Suprapubic skin (tissue), 4 donors: ENCODE results near the gene ZFAND3. TPM values are rescaled to one million over a fixed set of nuclear protein-coding genes. Genes with fewer than 3 reads are reported as not detected.

ENCODE experiments used
- DNase-seq, 2 donors: peaks; one replicate each; pipeline ENCODE4 v3.0.0-alpha.2; 2019; ENCODE audit warnings: low spot score in 2 of 2
- H3K27ac ChIP-seq: fragments of 200-600 bp; sonication (generic); one replicate; pipeline ENCODE4 v1.5.1; 2019
- H3K27me3 ChIP-seq: fragments of 200-600 bp; sonication (generic); one replicate; pipeline ENCODE4 v1.5.1; 2019
- H3K36me3 ChIP-seq: fragments of 200-600 bp; sonication (generic); one replicate; pipeline ENCODE4 v1.5.1; 2019
- H3K4me1 ChIP-seq: fragments of 200-600 bp; sonication (generic); one replicate; pipeline ENCODE4 v1.5.1; 2019
- H3K4me3 ChIP-seq: fragments of 200-600 bp; sonication (generic); one replicate; pipeline ENCODE4 v1.5.1; 2019; ENCODE audit warnings: mild to moderate bottlenecking
- H3K9me3 ChIP-seq: fragments of 200-600 bp; sonication (generic); one replicate; pipeline ENCODE4 v1.5.1; 2019
- EP300 ChIP-seq: sonication (generic); formaldehyde crosslinking; IDR thresholded peaks from one replicate; pipeline ENCODE4 v1.6.1; 2017; ENCODE audit warnings: antibody characterized with exemption
- POLR2A ChIP-seq, 2 donors: fragments of 450-650 bp; IDR thresholded peaks; one replicate each; pipeline ENCODE4 v1.6.1; 2017; ENCODE audit warnings: antibody characterized with exemption in 2 of 2, mild to moderate bottlenecking in 2 of 2, moderate library complexity in 2 of 2
- POLR2AphosphoS5 ChIP-seq, 3 donors: sonication (generic); formaldehyde crosslinking; IDR thresholded peaks; one replicate each; pipeline ENCODE4 v1.6.1; 2017; ENCODE audit warnings: antibody characterized with exemption in 3 of 3
- WGBS: methylation state at CpG from one replicate; pipeline ENCODE4 v1.1.5; 2018; 5-methylcytosine and 5-hydroxymethylcytosine counted together
- total RNA-seq, 4 donors: library from RNA; depleted of rRNA; stranded (reverse); fragments of >200 nt; gene quantifications; one replicate each; pipeline ENCODE4 v1.1.0, GENCODE V29; 2016
- TF ChIP-seq, protein P1 (sequence below), 2 donors: fragments of 200-600 bp in 1 of 2; fragments of 450-650 bp in 1 of 2; sonication (generic) in 1 of 2; IDR thresholded peaks; one replicate each; pipeline ENCODE4 v1.5.1; 2016 to 2019; ENCODE audit warnings: antibody characterized with exemption in 2 of 2, mild to moderate bottlenecking in 1 of 2, moderate library complexity in 1 of 2

The ZFAND3 gene
- total RNA-seq, 4 donors from 2014 or later = 31.1 to 41.0 (median 36.3) TPM

DNA sequence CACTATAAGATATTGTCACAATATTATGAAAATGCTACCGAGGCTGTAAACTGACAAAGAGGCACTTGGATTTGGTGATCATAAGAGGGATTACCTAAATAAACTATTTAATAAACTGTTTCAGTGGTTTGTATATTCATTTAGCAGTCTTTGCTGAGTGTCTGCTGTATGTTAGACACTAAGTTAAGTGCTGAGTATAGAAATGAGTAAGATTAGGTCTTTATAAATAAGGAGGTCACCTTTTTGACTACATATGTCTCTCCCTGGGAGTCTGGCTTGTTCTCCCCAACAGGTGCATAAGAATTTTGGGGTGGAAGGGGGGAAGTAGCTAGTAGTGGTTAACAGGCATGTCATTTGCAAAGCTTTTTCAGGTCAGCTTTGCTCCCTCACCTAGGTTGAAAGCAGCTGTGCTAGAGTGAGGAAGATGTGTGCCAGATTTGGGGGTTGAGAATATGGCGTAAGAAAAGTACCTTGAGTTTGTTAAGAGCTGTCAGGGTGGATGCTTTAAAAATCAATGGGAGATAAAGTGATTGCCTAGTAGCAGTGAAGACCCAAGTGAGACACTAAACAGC lies 246.3 kb downstream of the ZFAND3 start:
- no peak overlapping the region for H3K27ac ChIP-seq
- H3K27me3 ChIP-seq = no peaks in the 10 kb centered on the region
- TF ChIP-seq POLR2AphosphoS5 (IDR thresholded peaks at IDR 0.05) = no peak
- no peak for TF ChIP-seq POLR2A (IDR thresholded peaks at IDR 0.05)
- TF ChIP-seq, protein P1, sequence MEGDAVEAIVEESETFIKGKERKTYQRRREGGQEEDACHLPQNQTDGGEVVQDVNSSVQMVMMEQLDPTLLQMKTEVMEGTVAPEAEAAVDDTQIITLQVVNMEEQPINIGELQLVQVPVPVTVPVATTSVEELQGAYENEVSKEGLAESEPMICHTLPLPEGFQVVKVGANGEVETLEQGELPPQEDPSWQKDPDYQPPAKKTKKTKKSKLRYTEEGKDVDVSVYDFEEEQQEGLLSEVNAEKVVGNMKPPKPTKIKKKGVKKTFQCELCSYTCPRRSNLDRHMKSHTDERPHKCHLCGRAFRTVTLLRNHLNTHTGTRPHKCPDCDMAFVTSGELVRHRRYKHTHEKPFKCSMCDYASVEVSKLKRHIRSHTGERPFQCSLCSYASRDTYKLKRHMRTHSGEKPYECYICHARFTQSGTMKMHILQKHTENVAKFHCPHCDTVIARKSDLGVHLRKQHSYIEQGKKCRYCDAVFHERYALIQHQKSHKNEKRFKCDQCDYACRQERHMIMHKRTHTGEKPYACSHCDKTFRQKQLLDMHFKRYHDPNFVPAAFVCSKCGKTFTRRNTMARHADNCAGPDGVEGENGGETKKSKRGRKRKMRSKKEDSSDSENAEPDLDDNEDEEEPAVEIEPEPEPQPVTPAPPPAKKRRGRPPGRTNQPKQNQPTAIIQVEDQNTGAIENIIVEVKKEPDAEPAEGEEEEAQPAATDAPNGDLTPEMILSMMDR (IDR thresholded peaks at IDR 0.05) = no peak
- TF ChIP-seq EP300 = no peak
- DNase-seq = no peak
- peaks cover 10% of the 10 kb centered on the region for H3K4me1 ChIP-seq
- 94% methylated on average over 2 of the region's 2 CpGs for WGBS
- no peak overlapping the region for H3K4me3 ChIP-seq
- peaks cover 20% of the 10 kb centered on the region for H3K36me3 ChIP-seq
- H3K9me3 ChIP-seq = no peaks in the 10 kb centered on the region

DNA sequence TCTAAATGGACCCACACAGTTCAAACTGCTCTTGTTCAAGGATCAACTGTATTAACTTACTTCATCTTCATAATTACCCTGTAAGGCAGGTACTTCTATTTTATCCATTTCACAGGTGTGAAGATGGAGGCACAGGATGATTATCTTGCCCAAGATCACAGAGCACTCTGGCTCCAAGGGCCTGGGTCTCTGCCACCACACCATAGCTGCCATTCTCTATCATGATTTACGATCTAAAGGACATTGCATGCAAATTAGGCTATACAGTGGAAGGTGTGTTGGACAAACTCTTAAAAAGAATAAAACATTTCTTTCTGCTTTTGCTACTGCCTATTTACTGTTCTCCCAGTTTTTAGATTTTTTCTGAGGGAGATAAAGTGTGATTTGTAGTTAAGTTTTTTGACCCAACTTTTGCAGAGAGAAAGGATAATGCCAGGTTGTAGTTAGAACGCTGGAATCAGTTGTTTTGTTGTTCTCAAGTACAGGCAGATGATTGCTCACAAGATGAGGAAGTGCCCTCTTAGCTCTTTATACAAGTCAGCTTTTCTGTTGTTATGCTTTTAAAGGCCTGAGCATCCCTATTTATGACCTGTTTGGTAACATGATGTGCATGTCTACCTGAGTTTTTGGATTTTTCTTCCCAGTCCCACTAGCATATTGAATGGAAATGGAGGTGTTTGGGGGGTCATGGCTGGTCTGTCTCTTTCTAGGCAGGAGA lies 247.9 kb downstream of the ZFAND3 start:
- H3K4me1 ChIP-seq = peaks cover 10% of the 10 kb centered on the region
- TF ChIP-seq POLR2AphosphoS5 (IDR thresholded peaks at IDR 0.05) (no peak), EP300 (no peak), POLR2A (IDR thresholded peaks at IDR 0.05) (no peak)
- TF ChIP-seq, protein P1 (IDR thresholded peaks at IDR 0.05) = no peak
- no peak overlapping the region for H3K27ac ChIP-seq
- no peak overlapping the region for H3K4me3 ChIP-seq
- no peaks in the 10 kb centered on the region for H3K9me3 ChIP-seq
- peaks cover 12% of the 10 kb centered on the region for H3K36me3 ChIP-seq
- 63% methylated on average over 2 of the region's 2 CpGs for WGBS
- H3K27me3 ChIP-seq = no peaks in the 10 kb centered on the region
- no peak for DNase-seq

DNA sequence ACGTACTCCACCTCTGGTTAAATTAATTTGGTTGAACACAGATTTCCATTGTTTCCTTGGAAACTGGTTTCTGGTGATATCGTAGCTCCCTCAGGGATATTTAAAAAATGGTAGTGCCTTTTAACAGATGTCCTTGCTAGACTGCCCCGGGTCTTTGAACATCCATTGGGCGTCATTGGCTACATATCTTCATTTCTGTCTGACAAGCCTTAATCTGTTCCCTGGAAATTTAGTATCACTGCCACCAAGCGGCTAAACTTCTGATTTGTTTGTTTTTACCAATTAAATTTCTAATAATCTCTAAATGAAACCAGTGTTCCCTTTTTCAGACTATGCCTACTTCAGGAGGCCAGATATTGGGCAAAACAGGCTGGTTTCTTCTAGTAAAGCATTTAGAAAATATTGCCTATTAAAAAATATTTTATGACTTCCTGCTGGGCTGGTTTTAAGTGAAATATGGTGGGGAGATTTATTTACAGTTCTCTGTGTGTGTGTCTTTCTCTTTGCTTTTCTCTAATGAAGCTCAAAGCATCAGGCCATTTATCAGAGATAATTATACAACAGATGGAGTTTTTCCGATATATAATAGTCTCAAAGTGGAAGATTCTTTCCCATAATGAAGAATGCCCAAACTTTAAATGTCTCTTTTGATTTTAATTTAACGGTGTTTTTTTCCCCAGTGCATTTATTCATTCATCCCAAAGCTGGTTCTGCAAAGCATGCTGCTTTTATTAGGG lies 249.5 kb downstream of the ZFAND3 start:
- no peak overlapping the region for H3K27ac ChIP-seq
- no peaks in the 10 kb centered on the region for H3K36me3 ChIP-seq
- H3K4me1 ChIP-seq = peaks cover 10% of the 10 kb centered on the region
- DNase-seq = no peak
- TF ChIP-seq POLR2AphosphoS5 (IDR thresholded peaks at IDR 0.05) (no peak), EP300 (no peak), POLR2A (IDR thresholded peaks at IDR 0.05) (no peak)
- TF ChIP-seq, protein P1 (IDR thresholded peaks at IDR 0.05) = no peak
- H3K9me3 ChIP-seq = no peaks in the 10 kb centered on the region
- WGBS = 37% methylated on average over 7 of the region's 7 CpGs
- H3K27me3 ChIP-seq = no peaks in the 10 kb centered on the region
- no peak overlapping the region for H3K4me3 ChIP-seq

DNA sequence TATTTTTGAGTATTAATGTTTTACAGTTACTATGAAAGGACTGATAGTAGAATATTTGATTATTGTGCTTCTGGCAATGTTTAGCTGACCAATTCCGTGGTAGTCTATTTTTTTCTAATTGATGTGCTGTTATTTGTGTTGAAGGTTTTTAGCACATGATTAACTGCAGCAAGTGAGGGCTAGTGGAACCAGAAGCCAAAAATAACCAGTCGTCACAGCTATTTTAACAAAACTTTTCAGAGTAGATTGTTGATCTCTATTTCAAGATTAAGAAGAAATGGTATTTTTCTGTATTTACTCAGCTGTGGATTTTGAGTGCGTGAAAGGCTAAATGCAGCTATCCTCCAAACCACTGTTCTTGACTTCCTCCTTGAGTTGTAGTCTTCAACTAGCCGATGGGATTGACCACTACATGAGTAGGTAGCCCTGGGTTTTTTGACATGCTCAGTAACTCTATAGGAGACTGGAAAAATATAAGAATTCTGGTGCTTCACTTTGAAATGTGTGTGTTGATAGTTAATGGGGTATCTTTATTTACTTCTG lies 258.0 kb downstream of the ZFAND3 start:
- TF ChIP-seq EP300 (no peak), POLR2AphosphoS5 (IDR thresholded peaks at IDR 0.05) (no peak), POLR2A (IDR thresholded peaks at IDR 0.05) (no peak)
- TF ChIP-seq, protein P1 (IDR thresholded peaks at IDR 0.05) = no peak
- Histone ChIP-seq H3K36me3 (no peaks in the 10 kb centered on the region), H3K4me3 (no peak overlapping the region), H3K9me3 (no peaks in the 10 kb centered on the region), H3K27ac (no peak overlapping the region), H3K4me1 (no peaks in the 10 kb centered on the region), H3K27me3 (no peaks in the 10 kb centered on the region)
- WGBS = 78% methylated on average over 4 of the region's 4 CpGs
- no peak for DNase-seq

DNA sequence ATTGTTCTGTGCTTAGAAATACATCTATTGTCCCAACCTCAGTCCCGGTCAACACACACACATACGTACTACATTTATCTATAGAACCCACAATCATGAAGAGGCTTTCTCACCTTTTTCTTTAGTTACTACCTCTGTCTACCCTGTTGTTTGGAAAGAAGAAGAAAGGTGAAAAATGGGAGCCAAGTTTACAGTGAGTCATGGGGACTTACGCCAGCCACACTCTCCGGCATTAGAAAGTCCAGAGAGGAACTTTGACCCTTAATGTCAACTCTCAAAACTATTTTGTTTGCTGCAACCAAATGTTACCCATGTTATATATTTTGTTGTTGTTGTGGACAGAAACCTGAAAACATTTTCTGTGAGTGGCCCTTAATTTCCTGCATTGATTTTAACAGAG lies 259.1 kb downstream of the ZFAND3 start:
- no peak for DNase-seq
- no peaks in the 10 kb centered on the region for H3K9me3 ChIP-seq
- no peaks in the 10 kb centered on the region for H3K4me1 ChIP-seq
- no peak overlapping the region for H3K4me3 ChIP-seq
- no peak overlapping the region for H3K27ac ChIP-seq
- H3K36me3 ChIP-seq = peaks cover 4% of the 10 kb centered on the region
- 89% methylated on average over 4 of the region's 4 CpGs for WGBS
- TF ChIP-seq POLR2AphosphoS5 (IDR thresholded peaks at IDR 0.05) = no peak
- TF ChIP-seq, protein P1 (IDR thresholded peaks at IDR 0.05) = no peak
- TF ChIP-seq POLR2A (IDR thresholded peaks at IDR 0.05) = no peak
- TF ChIP-seq EP300 = no peak
- no peaks in the 10 kb centered on the region for H3K27me3 ChIP-seq
